ENCODE data around the gene PCSK6.

DNA sequence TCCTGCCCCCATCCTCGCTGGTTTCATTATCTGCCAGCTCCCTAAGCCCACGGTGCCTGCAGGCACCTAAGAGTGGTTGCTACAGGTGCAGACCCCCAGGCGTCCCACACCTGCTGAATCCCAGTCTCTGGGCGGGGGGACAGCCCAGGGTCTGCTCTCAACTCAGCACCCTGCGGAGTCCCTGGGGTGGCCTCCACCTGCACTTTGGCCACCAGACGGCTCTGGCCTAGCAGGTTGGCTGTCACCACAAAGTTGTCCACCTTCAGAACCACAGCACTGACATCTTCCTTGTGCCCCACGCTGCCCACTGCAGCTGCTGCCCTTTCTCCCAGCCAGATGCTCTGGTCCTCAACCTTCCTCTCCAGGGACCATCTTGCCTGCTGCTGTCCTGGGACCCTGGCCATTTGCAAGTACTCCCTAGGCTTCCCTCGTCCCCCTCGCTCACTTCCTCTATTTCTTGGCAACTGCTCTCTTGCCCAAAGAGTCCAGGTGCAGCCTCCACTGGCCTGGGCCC is 159.6 kb downstream of the PCSK6 start:
- TF ChIP-seq, protein P1, sequence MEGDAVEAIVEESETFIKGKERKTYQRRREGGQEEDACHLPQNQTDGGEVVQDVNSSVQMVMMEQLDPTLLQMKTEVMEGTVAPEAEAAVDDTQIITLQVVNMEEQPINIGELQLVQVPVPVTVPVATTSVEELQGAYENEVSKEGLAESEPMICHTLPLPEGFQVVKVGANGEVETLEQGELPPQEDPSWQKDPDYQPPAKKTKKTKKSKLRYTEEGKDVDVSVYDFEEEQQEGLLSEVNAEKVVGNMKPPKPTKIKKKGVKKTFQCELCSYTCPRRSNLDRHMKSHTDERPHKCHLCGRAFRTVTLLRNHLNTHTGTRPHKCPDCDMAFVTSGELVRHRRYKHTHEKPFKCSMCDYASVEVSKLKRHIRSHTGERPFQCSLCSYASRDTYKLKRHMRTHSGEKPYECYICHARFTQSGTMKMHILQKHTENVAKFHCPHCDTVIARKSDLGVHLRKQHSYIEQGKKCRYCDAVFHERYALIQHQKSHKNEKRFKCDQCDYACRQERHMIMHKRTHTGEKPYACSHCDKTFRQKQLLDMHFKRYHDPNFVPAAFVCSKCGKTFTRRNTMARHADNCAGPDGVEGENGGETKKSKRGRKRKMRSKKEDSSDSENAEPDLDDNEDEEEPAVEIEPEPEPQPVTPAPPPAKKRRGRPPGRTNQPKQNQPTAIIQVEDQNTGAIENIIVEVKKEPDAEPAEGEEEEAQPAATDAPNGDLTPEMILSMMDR (IDR thresholded peaks at IDR 0.05) = no peak
- TF ChIP-seq POLR2A (IDR thresholded peaks at IDR 0.05) = no peak
